OCI-LY1 (cell line): ENCODE measurements around the gene POLD4.

Experiments used
- CTCF ChIP-seq: fragments of 200-600 bp; sonication (generic), shearing (Covaris generic); IDR thresholded peaks from 2 replicates; pipeline ENCODE4 v1.5.1; 2017; ENCODE audit warnings: mild to moderate bottlenecking, antibody characterized with exemption, low read length, moderate library complexity, mixed read lengths
- EZH2 ChIP-seq: fragments of 200-600 bp; sonication (generic), shearing (Covaris generic); IDR thresholded peaks from 2 replicates; pipeline ENCODE4 v1.8.0; 2017; ENCODE audit warnings: borderline replicate concordance, mixed run types, mild to moderate bottlenecking, antibody characterized with exemption, low read length, moderate library complexity, mixed read lengths

GRCh38 chr11:67400942-67401494, 47.7 kb upstream of the POLD4 start:
- TF ChIP-seq CTCF: no peak
- TF ChIP-seq EZH2: no peak
